GM19397 (cell line): ENCODE results near the gene SLAMF6.
A peak's percentile ranks its signal among the peaks of the same experiment; 100 is the strongest.
"Not testable (repeated sequence)": the region's sequence is repeated elsewhere in the genome, so short reads cannot be mapped to it uniquely, and the experiment has no call there.

Experiments used
- ATAC-seq: cut with Tn5 transposase; IDR thresholded peaks from one replicate; pipeline ENCODE4 v1.9.1; 2021; ENCODE audit warnings: mild to moderate bottlenecking, moderate library complexity; ENCODE audit not compliant: unreplicated experiment

SLAMF6 gene

GRCh38 chr1:160522622-160523345 is at the start of gene SLAMF6:
Gene SLAMF6, minus strand, starts transcription at chr1:160523255. Its CDS starts 63 bp downstream, at chr1:160523192.
- ATAC-seq: peak; percentile 51

GRCh38 chr1:160570840-160571239 is 47.8 kb upstream of the SLAMF6 start:
- ATAC-seq: no peak

- ATAC-seq: no peak
Measured at GRCh38 chr1:160569806-160570205, 46.8 kb upstream of the SLAMF6 start.

GRCh38 chr1:160567858-160568682 is 45.0 kb upstream of the SLAMF6 start:
- no peak for ATAC-seq

GRCh38 chr1:160567341-160567740 is 44.3 kb upstream of the SLAMF6 start:
- ATAC-seq: no peak

- no peak for ATAC-seq
Measured at GRCh38 chr1:160565564-160565963, 42.5 kb upstream of the SLAMF6 start.

GRCh38 chr1:160563230-160563629 is 40.2 kb upstream of the SLAMF6 start:
- not testable (repeated sequence) for ATAC-seq

GRCh38 chr1:160562745-160563144 is 39.7 kb upstream of the SLAMF6 start:
- ATAC-seq: not testable (repeated sequence)

- no peak for ATAC-seq
Measured at GRCh38 chr1:160560806-160561205, 37.8 kb upstream of the SLAMF6 start.

GRCh38 chr1:160560045-160560705 is 37.1 kb upstream of the SLAMF6 start:
- no peak for ATAC-seq

GRCh38 chr1:160559437-160559836 is 36.4 kb upstream of the SLAMF6 start:
- ATAC-seq: not testable (repeated sequence)

GRCh38 chr1:160558660-160559380 is 35.8 kb upstream of the SLAMF6 start:
- no peak for ATAC-seq

- ATAC-seq: no peak
Measured at GRCh38 chr1:160553778-160554177, 30.7 kb upstream of the SLAMF6 start.

GRCh38 chr1:160552425-160552824 is 29.4 kb upstream of the SLAMF6 start:
- ATAC-seq: no peak

GRCh38 chr1:160550572-160551034 is 27.5 kb upstream of the SLAMF6 start:
- ATAC-seq: no peak

- no peak for ATAC-seq
Measured at GRCh38 chr1:160549665-160550006, 26.6 kb upstream of the SLAMF6 start.

- peak; percentile 50 for ATAC-seq
Measured at GRCh38 chr1:160548960-160549664, 26.1 kb upstream of the SLAMF6 start.

GRCh38 chr1:160548183-160548582 is 25.1 kb upstream of the SLAMF6 start:
- ATAC-seq: peak; percentile 41

- ATAC-seq: no peak
Measured at GRCh38 chr1:160547422-160547821, 24.4 kb upstream of the SLAMF6 start.

GRCh38 chr1:160546942-160547341 is 23.9 kb upstream of the SLAMF6 start:
- ATAC-seq: no peak
